Gastroesophageal sphincter (tissue), 4 donors: Measurements from ENCODE around the gene FHIT. TPM values are rescaled to one million over a fixed set of nuclear protein-coding genes. Genes with fewer than 3 reads are reported as not detected.

Source experiments
- ATAC-seq: fragments of 150-250 bp; one replicate; pipeline ENCODE4 v1.9.1; 2016; ENCODE audit warnings: mild to moderate bottlenecking, moderate library complexity
- H3K27ac ChIP-seq, 4 donors: fragments of 200-600 bp; sonication (generic) in 3 of 4; 1 replicate in 3 of 4; 2 replicates in 1 of 4; pipeline ENCODE4 v1.5.1; 2016 to 2019
- H3K27me3 ChIP-seq: fragments of 200-600 bp; sonication (generic); one replicate; pipeline ENCODE4 v1.5.1; 2019
- H3K36me3 ChIP-seq, 2 donors: fragments of 200-600 bp; sonication (generic); one replicate each; pipeline ENCODE4 v1.5.1; 2019; ENCODE audit warnings: control low read depth in 1 of 2
- H3K4me1 ChIP-seq, 3 donors: fragments of 200-600 bp; sonication (generic); 1 replicate in 2 of 3; 2 replicates in 1 of 3; pipeline ENCODE4 v1.5.1; 2016 to 2019; ENCODE audit warnings: control low read depth in 2 of 3
- H3K4me3 ChIP-seq, 2 donors: fragments of 200-600 bp; sonication (generic); one replicate each; pipeline ENCODE4 v1.5.1; 2019; ENCODE audit warnings: mild to moderate bottlenecking in 1 of 2, moderate library complexity in 1 of 2
- H3K9me3 ChIP-seq, 3 donors: fragments of 200-600 bp; sonication (generic); one replicate each; pipeline ENCODE4 v1.5.1; 2017 to 2019; ENCODE audit warnings: control low read depth in 2 of 3
- EP300 ChIP-seq: sonication (generic); formaldehyde crosslinking; IDR thresholded peaks from one replicate; pipeline ENCODE4 v1.6.1; 2017; ENCODE audit warnings: antibody characterized with exemption, mild to moderate bottlenecking
- POLR2A ChIP-seq, 2 donors: fragments of 450-650 bp; IDR thresholded peaks; one replicate each; pipeline ENCODE4 v1.6.1; 2017; ENCODE audit warnings: antibody characterized with exemption in 2 of 2, mild to moderate bottlenecking in 2 of 2, moderate library complexity in 1 of 2
- POLR2AphosphoS5 ChIP-seq: sonication (generic); formaldehyde crosslinking; IDR thresholded peaks from one replicate; pipeline ENCODE4 v1.6.1; 2017; ENCODE audit warnings: antibody characterized with exemption
- WGBS, 2 donors: methylation state at CpG; one replicate each; pipeline ENCODE4 v1.1.5; 2018; ENCODE audit warnings: low coverage in 1 of 2; 5-methylcytosine and 5-hydroxymethylcytosine counted together
- total RNA-seq, 4 donors: library from RNA; depleted of rRNA; stranded (reverse); fragments of >200 nt; gene quantifications; one replicate each; pipeline ENCODE4 v1.1.0, GENCODE V29; 2016
- TF ChIP-seq, protein P1 (sequence below), 4 experiments: fragments of 200-600 bp in 2 of 4; fragments of 450-650 bp in 2 of 4; sonication (generic) in 1 of 4; IDR thresholded peaks; one replicate each; pipeline ENCODE4 v1.5.1; 2017 to 2019; ENCODE audit warnings: antibody characterized with exemption in 4 of 4, mild to moderate bottlenecking in 2 of 4, moderate library complexity in 2 of 4

Gene FHIT
- total RNA-seq, 4 donors from 2014 or later = 1.4 to 7.3 (median 3.9) TPM

DNA sequence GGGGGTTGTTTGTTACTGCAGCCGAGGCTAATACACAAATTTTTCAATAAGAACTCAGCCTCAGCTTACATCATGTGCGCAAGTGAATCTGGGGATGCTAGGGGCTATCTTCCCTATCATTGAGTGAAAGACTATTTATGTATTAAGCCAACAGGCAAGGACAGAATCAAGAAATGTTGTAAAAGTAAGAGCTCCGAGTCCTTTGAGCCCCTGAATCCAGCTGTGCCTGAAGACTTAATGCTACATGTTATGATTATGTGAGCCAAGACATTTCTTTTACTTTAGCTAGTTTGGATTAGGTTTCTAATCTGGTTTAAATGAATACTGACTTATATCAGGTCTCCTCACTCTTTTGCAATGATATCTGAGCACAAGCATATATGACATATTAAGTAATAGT, 1418.5 kb downstream of the FHIT start:
- H3K4me3 ChIP-seq = no peak overlapping the region
- H3K9me3 ChIP-seq = no peaks in the 10 kb centered on the region
- H3K36me3 ChIP-seq = no peaks in the 10 kb centered on the region
- TF ChIP-seq, protein P1, sequence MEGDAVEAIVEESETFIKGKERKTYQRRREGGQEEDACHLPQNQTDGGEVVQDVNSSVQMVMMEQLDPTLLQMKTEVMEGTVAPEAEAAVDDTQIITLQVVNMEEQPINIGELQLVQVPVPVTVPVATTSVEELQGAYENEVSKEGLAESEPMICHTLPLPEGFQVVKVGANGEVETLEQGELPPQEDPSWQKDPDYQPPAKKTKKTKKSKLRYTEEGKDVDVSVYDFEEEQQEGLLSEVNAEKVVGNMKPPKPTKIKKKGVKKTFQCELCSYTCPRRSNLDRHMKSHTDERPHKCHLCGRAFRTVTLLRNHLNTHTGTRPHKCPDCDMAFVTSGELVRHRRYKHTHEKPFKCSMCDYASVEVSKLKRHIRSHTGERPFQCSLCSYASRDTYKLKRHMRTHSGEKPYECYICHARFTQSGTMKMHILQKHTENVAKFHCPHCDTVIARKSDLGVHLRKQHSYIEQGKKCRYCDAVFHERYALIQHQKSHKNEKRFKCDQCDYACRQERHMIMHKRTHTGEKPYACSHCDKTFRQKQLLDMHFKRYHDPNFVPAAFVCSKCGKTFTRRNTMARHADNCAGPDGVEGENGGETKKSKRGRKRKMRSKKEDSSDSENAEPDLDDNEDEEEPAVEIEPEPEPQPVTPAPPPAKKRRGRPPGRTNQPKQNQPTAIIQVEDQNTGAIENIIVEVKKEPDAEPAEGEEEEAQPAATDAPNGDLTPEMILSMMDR (IDR thresholded peaks at IDR 0.05) = no peak
- TF ChIP-seq POLR2AphosphoS5 = no peak
- TF ChIP-seq EP300 = no peak
- no peak for TF ChIP-seq POLR2A (IDR thresholded peaks at IDR 0.05)
- no peak for ATAC-seq
- no peaks in the 10 kb centered on the region for H3K4me1 ChIP-seq
- no peak overlapping the region for H3K27ac ChIP-seq
- H3K27me3 ChIP-seq = no peaks in the 10 kb centered on the region
- WGBS, 2 donors = 37 to 67% methylated on average over 3 of the region's 3 CpGs

DNA sequence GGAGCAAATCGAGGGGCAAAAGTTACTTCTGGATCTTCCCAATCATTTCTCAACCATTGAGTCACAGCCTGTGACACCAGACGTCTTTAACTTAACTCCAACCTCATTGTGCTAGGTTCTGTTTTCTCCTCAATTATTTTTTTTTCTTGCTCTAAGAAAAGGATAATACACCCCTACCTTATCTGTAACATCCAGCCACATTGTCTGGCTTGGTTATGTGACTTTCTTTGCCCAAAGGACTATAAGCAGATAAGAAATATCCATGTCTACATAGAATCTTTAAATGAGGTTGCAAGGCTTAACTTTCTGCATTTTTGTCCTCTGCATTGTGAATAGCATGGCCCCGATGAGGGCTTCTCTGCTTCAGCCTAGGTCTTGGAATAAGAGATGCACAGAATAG, 1419.0 kb downstream of the FHIT start:
- TF ChIP-seq POLR2A (IDR thresholded peaks at IDR 0.05) = no peak
- TF ChIP-seq POLR2AphosphoS5 = no peak
- no peak for TF ChIP-seq EP300
- TF ChIP-seq, protein P1 (IDR thresholded peaks at IDR 0.05) = no peak
- WGBS, 2 donors = 73 to 90% methylated on average over 3 of the region's 3 CpGs
- ATAC-seq = no peak
- H3K27ac ChIP-seq = no peak overlapping the region
- H3K4me3 ChIP-seq = no peak overlapping the region
- H3K4me1 ChIP-seq = no peaks in the 10 kb centered on the region
- H3K9me3 ChIP-seq = no peaks in the 10 kb centered on the region
- H3K36me3 ChIP-seq = no peaks in the 10 kb centered on the region
- no peaks in the 10 kb centered on the region for H3K27me3 ChIP-seq

DNA sequence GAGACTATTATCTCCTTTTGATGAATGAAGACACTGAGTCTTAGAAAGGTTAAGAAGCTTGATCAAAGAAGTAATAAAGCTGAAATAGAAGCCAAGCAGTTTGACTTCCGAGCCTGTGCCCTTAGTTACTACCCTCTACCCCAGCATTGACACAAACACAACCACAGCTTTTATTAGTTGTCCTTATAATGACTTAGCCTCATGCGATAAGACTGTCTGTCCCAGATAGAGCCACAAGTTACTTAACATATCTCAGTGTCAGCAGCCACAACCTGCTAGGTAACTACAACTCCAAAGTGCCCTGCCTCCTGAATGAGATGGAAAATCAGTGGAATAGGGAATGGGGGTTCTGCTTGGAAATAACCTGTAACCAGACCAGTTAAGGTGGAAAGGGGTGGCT, 1419.9 kb downstream of the FHIT start:
- TF ChIP-seq, protein P1 (IDR thresholded peaks at IDR 0.05) = no peak
- no peak for TF ChIP-seq POLR2A (IDR thresholded peaks at IDR 0.05)
- TF ChIP-seq EP300 = no peak
- TF ChIP-seq POLR2AphosphoS5 = no peak

DNA sequence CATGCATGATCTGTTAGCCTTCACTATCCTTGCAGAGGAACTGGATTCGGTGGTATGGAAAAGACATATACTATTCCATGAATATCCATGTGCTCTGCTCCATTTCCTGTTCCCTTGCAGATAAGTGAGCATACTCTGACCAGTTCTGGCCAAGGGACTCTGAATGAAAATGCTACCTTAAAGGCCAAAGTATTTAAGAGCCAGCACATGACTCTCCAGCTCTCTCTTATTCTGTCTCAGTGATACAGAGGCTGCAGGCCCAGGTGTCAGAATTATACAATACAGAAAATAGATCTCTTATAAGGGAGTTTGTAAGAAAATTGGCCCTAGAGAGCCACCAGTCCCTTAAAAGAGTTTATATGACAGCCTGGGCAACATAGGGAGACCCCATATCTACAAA, 1421.7 kb downstream of the FHIT start:
- Histone ChIP-seq H3K4me3 (no peak overlapping the region), H3K36me3 (no peaks in the 10 kb centered on the region), H3K4me1 (no peaks in the 10 kb centered on the region), H3K27me3 (no peaks in the 10 kb centered on the region), H3K9me3 (no peaks in the 10 kb centered on the region), H3K27ac (no peak overlapping the region)
- 54 to 86% methylated on average over 1 of the region's 1 CpG for WGBS, 2 donors
- no peak for ATAC-seq
- TF ChIP-seq POLR2AphosphoS5 (no peak), POLR2A (IDR thresholded peaks at IDR 0.05) (no peak), EP300 (no peak)
- TF ChIP-seq, protein P1 (IDR thresholded peaks at IDR 0.05) = no peak

More for the DNA sequence above, 1419.9 kb downstream of the FHIT start:
- Histone ChIP-seq H3K27ac (no peak overlapping the region), H3K27me3 (no peaks in the 10 kb centered on the region), H3K4me3 (no peak overlapping the region), H3K4me1 (no peaks in the 10 kb centered on the region), H3K9me3 (no peaks in the 10 kb centered on the region), H3K36me3 (no peaks in the 10 kb centered on the region)
- WGBS, 2 donors = 67 to 92% methylated on average over 2 of the region's 2 CpGs
- ATAC-seq = no peak

DNA sequence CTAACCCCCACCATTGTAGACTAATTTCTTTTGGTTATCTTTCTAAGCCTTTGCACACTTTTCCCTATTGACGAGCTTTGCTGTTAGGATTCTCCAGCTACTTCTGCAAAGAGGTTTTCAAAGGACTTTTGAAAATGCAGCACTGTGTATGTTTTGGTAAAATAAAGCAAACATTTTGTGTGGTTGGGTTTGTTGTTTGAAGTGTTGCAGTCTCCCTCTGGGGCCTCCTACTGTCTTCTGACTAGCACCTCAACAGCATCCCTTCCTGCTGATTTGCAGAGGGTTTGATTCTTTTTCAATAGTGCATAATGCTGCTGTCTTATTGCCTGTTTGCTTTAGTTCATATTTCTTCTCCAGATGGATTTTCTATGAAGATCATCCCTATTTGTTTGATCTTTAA, 1426.4 kb downstream of the FHIT start:
- 0% methylated on average over 1 of the region's 1 CpG for WGBS, 2 donors
- TF ChIP-seq, protein P1 (IDR thresholded peaks at IDR 0.05) = no peak
- TF ChIP-seq EP300 = no peak
- no peak for TF ChIP-seq POLR2AphosphoS5
- no peak for TF ChIP-seq POLR2A (IDR thresholded peaks at IDR 0.05)

More for the DNA sequence above, 1426.4 kb downstream of the FHIT start:
- Histone ChIP-seq H3K9me3 (no peaks in the 10 kb centered on the region), H3K27me3 (no peaks in the 10 kb centered on the region), H3K36me3 (no peaks in the 10 kb centered on the region), H3K4me1 (no peaks in the 10 kb centered on the region), H3K4me3 (no peak overlapping the region), H3K27ac (no peak overlapping the region)
- ATAC-seq = no peak
